ENCODE results near the gene DNAJC21. TPM values are rescaled to one million over a fixed set of nuclear protein-coding genes. Genes with fewer than 3 reads are reported as not detected.

The DNAJC21 gene
- total and polyA plus RNA-seq, 2 donors (not counting 1 experiment from before 2014, with no cell fraction given): 60.4 to 64.4 TPM

DNA sequence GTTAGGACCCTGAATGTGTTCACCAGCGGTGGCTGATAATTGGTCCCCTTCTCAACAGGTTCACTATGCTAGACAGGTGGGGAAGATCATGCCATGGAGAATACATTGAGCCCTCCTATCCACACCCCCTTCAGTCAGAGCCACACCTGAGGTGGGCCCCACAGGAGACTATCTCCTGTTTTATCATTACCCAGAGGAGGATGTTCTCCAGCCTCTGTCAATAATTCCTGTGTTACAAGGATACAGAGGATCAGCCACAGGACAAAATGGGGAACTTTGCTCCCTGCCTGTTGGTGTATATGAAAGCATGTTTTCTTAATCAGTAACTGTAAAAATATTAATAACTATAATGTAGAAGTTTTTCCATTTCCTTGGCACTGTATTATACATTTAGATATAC, 40.0 kb upstream of the DNAJC21 start:
- Histone ChIP-seq H3K4me3 (replicated peaks in 1 of 4; ENCODE audit: control extremely low read depth in 1 of 4, insufficient read depth in 1 of 4, low read depth in 3 of 4, low read length in 4 of 4) (no peak overlapping the region), H3K9ac (ENCODE audit: insufficient read depth, low read length) (no peak overlapping the region), H3K79me2 (ENCODE audit: control insufficient read depth, insufficient read depth, low read length) (no peaks in the 10 kb centered on the region), H3K9me3 (ENCODE audit: control insufficient read depth, insufficient read depth, low read depth, low read length) (no peaks in the 10 kb centered on the region), H4K20me1 (ENCODE audit: control insufficient read depth, extremely low read depth, insufficient read depth, low read length) (no peaks in the 10 kb centered on the region), H3K4me2 (ENCODE audit: extremely low read depth, insufficient read depth, low read length) (no peak overlapping the region), H3K36me3 (ENCODE audit: control insufficient read depth, insufficient read depth, low read length) (no peaks in the 10 kb centered on the region), H3K27ac (ENCODE audit: insufficient read depth, low read length) (no peak overlapping the region), H3K27me3 (ENCODE audit: control insufficient read depth, insufficient read depth, low read length) (no peaks in the 10 kb centered on the region), H2AFZ (ENCODE audit: low read length) (no peak overlapping the region), H3K4me1 (ENCODE audit: control insufficient read depth, extremely low read depth, insufficient read depth, low read length) (no peaks in the 10 kb centered on the region)
- no peak for DNase-seq (ENCODE audit: low read depth in 2 of 2)
- no peak for TF ChIP-seq CTCF (conservative IDR thresholded peaks at IDR 0.05 in 1 of 2, IDR thresholded peaks at IDR 0.05 in 1 of 2; ENCODE audit: low read depth in 1 of 2, low read length in 2 of 2)
- no peak for TF ChIP-seq EZH2 (IDR thresholded peaks at IDR 0.05; ENCODE audit: low read length, missing control alignments)

- H2AFZ ChIP-seq (ENCODE audit: low read length): no peak overlapping the region
- no peak overlapping the region for H3K27ac ChIP-seq (ENCODE audit: insufficient read depth, low read length)
- TF ChIP-seq CTCF (conservative IDR thresholded peaks at IDR 0.05 in 1 of 2, IDR thresholded peaks at IDR 0.05 in 1 of 2; ENCODE audit: low read depth in 1 of 2, low read length in 2 of 2): no peak
- TF ChIP-seq EZH2 (IDR thresholded peaks at IDR 0.05; ENCODE audit: low read length, missing control alignments): no peak
- H3K9ac ChIP-seq (ENCODE audit: insufficient read depth, low read length): no peak overlapping the region
- no peaks in the 10 kb centered on the region for H3K79me2 ChIP-seq (ENCODE audit: control insufficient read depth, insufficient read depth, low read length)
- no peaks in the 10 kb centered on the region for H3K4me1 ChIP-seq (ENCODE audit: control insufficient read depth, extremely low read depth, insufficient read depth, low read length)
- H3K4me2 ChIP-seq (ENCODE audit: extremely low read depth, insufficient read depth, low read length): no peak overlapping the region
- H3K36me3 ChIP-seq (ENCODE audit: control insufficient read depth, insufficient read depth, low read length): no peaks in the 10 kb centered on the region
- no peak overlapping the region for H3K4me3 ChIP-seq (replicated peaks in 1 of 4; ENCODE audit: control extremely low read depth in 1 of 4, insufficient read depth in 1 of 4, low read depth in 3 of 4, low read length in 4 of 4)
- no peaks in the 10 kb centered on the region for H3K9me3 ChIP-seq (ENCODE audit: control insufficient read depth, insufficient read depth, low read depth, low read length)
- peak; percentile 66 for DNase-seq (ENCODE audit: low read depth in 2 of 2)
- H3K27me3 ChIP-seq (ENCODE audit: control insufficient read depth, insufficient read depth, low read length): no peaks in the 10 kb centered on the region
- H4K20me1 ChIP-seq (ENCODE audit: control insufficient read depth, extremely low read depth, insufficient read depth, low read length): no peaks in the 10 kb centered on the region
Observed at GRCh38 chr5:34891981-34892380, 37.4 kb upstream of the DNAJC21 start.

DNA sequence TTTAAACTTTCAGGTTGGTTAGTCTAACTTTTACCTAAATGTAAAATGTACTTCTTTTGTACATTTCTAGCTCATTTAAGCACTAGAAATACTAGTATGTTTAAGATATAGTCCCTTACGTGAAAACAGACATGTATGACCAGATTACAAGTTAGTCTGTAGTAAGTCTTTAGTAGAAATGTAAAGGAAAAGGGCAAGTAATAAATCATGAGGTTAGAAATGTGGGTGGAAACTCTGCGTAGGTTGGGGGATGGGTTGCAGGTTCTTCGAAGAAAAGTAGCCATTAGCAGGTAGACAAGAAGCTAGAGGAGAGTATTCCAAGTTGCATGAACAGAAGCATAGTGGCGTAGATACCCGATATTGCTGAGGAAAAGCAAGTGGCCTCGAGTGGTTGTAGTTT, 36.9 kb upstream of the DNAJC21 start:
- H3K36me3 ChIP-seq (ENCODE audit: control insufficient read depth, insufficient read depth, low read length): no peaks in the 10 kb centered on the region
- no peak overlapping the region for H3K9ac ChIP-seq (ENCODE audit: insufficient read depth, low read length)
- no peaks in the 10 kb centered on the region for H3K79me2 ChIP-seq (ENCODE audit: control insufficient read depth, insufficient read depth, low read length)
- no peak overlapping the region for H2AFZ ChIP-seq (ENCODE audit: low read length)
- no peak overlapping the region for H3K4me2 ChIP-seq (ENCODE audit: extremely low read depth, insufficient read depth, low read length)
- no peak for TF ChIP-seq EZH2 (IDR thresholded peaks at IDR 0.05; ENCODE audit: low read length, missing control alignments)
- no peak for TF ChIP-seq CTCF (conservative IDR thresholded peaks at IDR 0.05 in 1 of 2, IDR thresholded peaks at IDR 0.05 in 1 of 2; ENCODE audit: low read depth in 1 of 2, low read length in 2 of 2)
- no peaks in the 10 kb centered on the region for H3K27me3 ChIP-seq (ENCODE audit: control insufficient read depth, insufficient read depth, low read length)
- no peak for DNase-seq (ENCODE audit: low read depth in 2 of 2)
- no peaks in the 10 kb centered on the region for H3K9me3 ChIP-seq (ENCODE audit: control insufficient read depth, insufficient read depth, low read depth, low read length)
- no peaks in the 10 kb centered on the region for H4K20me1 ChIP-seq (ENCODE audit: control insufficient read depth, extremely low read depth, insufficient read depth, low read length)
- no peaks in the 10 kb centered on the region for H3K4me1 ChIP-seq (ENCODE audit: control insufficient read depth, extremely low read depth, insufficient read depth, low read length)
- no peak overlapping the region for H3K27ac ChIP-seq (ENCODE audit: insufficient read depth, low read length)
- H3K4me3 ChIP-seq (replicated peaks in 1 of 4; ENCODE audit: control extremely low read depth in 1 of 4, insufficient read depth in 1 of 4, low read depth in 3 of 4, low read length in 4 of 4): no peak overlapping the region

Measured in fibroblast of lung (primary cell).